H9 (cell line): ENCODE measurements around the gene AP2A2. TPM values are rescaled to one million over a fixed set of nuclear protein-coding genes. Genes with fewer than 3 reads are reported as not detected.

Experiments used
- DNase-seq: peaks from one replicate; pipeline ENCODE4 v3.0.0-alpha.2; 2017
- H2AFZ ChIP-seq: one replicate; pipeline ENCODE4 v1.6.1; 2013; ENCODE audit warnings: mild to moderate bottlenecking, low read length, control low read depth, moderate library complexity
- H2AK5ac ChIP-seq: 2 replicates; pipeline ENCODE4 v1.6.1; 2013; ENCODE audit warnings: low read length, control low read depth, mixed read lengths; ENCODE audit not compliant: insufficient read length
- H2BK120ac ChIP-seq: one replicate; pipeline ENCODE4 v1.6.1; 2013; ENCODE audit warnings: low read depth, mild to moderate bottlenecking, low read length, control low read depth, inconsistent platforms; ENCODE audit not compliant: poor library complexity, severe bottlenecking
- H2BK12ac ChIP-seq: 2 replicates; pipeline ENCODE4 v1.6.1; 2013; ENCODE audit warnings: low read length, control low read depth, mixed read lengths, low read depth; ENCODE audit not compliant: insufficient read length
- H2BK15ac ChIP-seq: 2 replicates; pipeline ENCODE4 v1.6.1; 2013; ENCODE audit warnings: low read depth, low read length, control low read depth
- H2BK20ac ChIP-seq: one replicate; pipeline ENCODE4 v1.6.1; 2013; ENCODE audit warnings: low read depth, mild to moderate bottlenecking, low read length, control low read depth, inconsistent platforms; ENCODE audit not compliant: poor library complexity, severe bottlenecking
- H2BK5ac ChIP-seq: 2 replicates; pipeline ENCODE4 v1.6.1; 2013; ENCODE audit warnings: low read length, control low read depth, mixed read lengths; ENCODE audit not compliant: insufficient read length
- H3K14ac ChIP-seq: 2 replicates; pipeline ENCODE4 v1.6.1; 2013; ENCODE audit warnings: low read length, control low read depth; ENCODE audit not compliant: insufficient read depth
- H3K18ac ChIP-seq: 2 replicates; pipeline ENCODE4 v1.6.1; 2013; ENCODE audit warnings: low read depth, mild to moderate bottlenecking, mixed read lengths, low read length, control low read depth; ENCODE audit not compliant: insufficient read length
- H3K23ac ChIP-seq: 2 replicates; pipeline ENCODE4 v1.6.1; 2013; ENCODE audit warnings: low read length, control low read depth, mixed read lengths, low read depth; ENCODE audit not compliant: insufficient read length
- H3K23me2 ChIP-seq: 2 replicates; pipeline ENCODE4 v1.6.1; 2013; ENCODE audit warnings: low read depth, mild to moderate bottlenecking, mixed read lengths, low read length, control low read depth; ENCODE audit not compliant: insufficient read length, poor library complexity, severe bottlenecking
- H3K27ac ChIP-seq: 2 replicates; pipeline ENCODE4 v1.5.1; 2013; ENCODE audit warnings: low read length, control low read depth, mixed read lengths, low read depth; ENCODE audit not compliant: insufficient read length
- H3K27me3 ChIP-seq: 2 replicates; pipeline ENCODE4 v1.6.1; 2013; ENCODE audit warnings: low read length, control low read depth, inconsistent platforms; ENCODE audit not compliant: insufficient read depth
- H3K4ac ChIP-seq: 2 replicates; pipeline ENCODE4 v1.6.1; 2013; ENCODE audit warnings: low read depth, mild to moderate bottlenecking, control low read depth, inconsistent platforms, low read length, moderate library complexity
- H3K4me1 ChIP-seq: 2 replicates; pipeline ENCODE4 v1.6.1; 2013; ENCODE audit warnings: low read length, control low read depth, inconsistent platforms; ENCODE audit not compliant: insufficient read depth
- H3K4me2 ChIP-seq: 2 replicates; pipeline ENCODE4 v1.6.1; 2013; ENCODE audit warnings: low read length, control low read depth, mixed read lengths; ENCODE audit not compliant: insufficient read length, insufficient read depth
- H3K56ac ChIP-seq: 2 replicates; pipeline ENCODE4 v1.6.1; 2013; ENCODE audit warnings: low read depth, mild to moderate bottlenecking, mixed read lengths, low read length, control low read depth; ENCODE audit not compliant: insufficient read length
- H3K79me1 ChIP-seq: 2 replicates; pipeline ENCODE4 v1.6.1; 2013; ENCODE audit warnings: low read depth, mild to moderate bottlenecking, moderate library complexity, low read length, control low read depth, inconsistent platforms; ENCODE audit not compliant: insufficient read depth, poor library complexity, severe bottlenecking
- H3K79me2 ChIP-seq: 2 replicates; pipeline ENCODE4 v1.6.1; 2013; ENCODE audit warnings: low read length, control low read depth, inconsistent platforms; ENCODE audit not compliant: insufficient read depth
- H3K9ac ChIP-seq: 2 replicates; pipeline ENCODE4 v1.6.1; 2013; ENCODE audit warnings: low read length, control low read depth, mixed read lengths; ENCODE audit not compliant: insufficient read length; ENCODE audit errors: extremely low read depth
- H3K9me3 ChIP-seq: one replicate; pipeline ENCODE4 v1.6.1; 2013; ENCODE audit warnings: low read depth, low read length, inconsistent platforms; ENCODE audit not compliant: control insufficient read depth
- H3T11ph ChIP-seq: one replicate; pipeline ENCODE4 v1.6.1; 2013; ENCODE audit warnings: mild to moderate bottlenecking, low read length, control low read depth, inconsistent platforms
- H4K20me1 ChIP-seq: one replicate; pipeline ENCODE4 v1.6.1; 2013; ENCODE audit not compliant: control insufficient read depth, insufficient read length, insufficient read depth
- H4K5ac ChIP-seq: 2 replicates; pipeline ENCODE4 v1.6.1; 2013; ENCODE audit warnings: low read depth, mild to moderate bottlenecking, mixed read lengths, low read length, control low read depth; ENCODE audit not compliant: insufficient read length
- H4K8ac ChIP-seq: replicated peaks from 2 replicates; pipeline ENCODE4 v1.6.1; 2013; ENCODE audit warnings: low read length, control low read depth, mixed read lengths, low read depth; ENCODE audit not compliant: insufficient read length
- H4K91ac ChIP-seq: 2 replicates; pipeline ENCODE4 v1.6.1; 2013; ENCODE audit warnings: low read depth, mild to moderate bottlenecking, moderate library complexity, mixed read lengths, low read length, control low read depth; ENCODE audit not compliant: insufficient read length
- H3K27ac Mint-ChIP-seq, 3 experiments: 2 replicates in 2 of 3; 3 replicates in 1 of 3; pipeline ENCODE4 v1.8.0; 2020 to 2021; ENCODE audit warnings: mixed read lengths in 3 of 3, mild to moderate bottlenecking in 1 of 3, moderate library complexity in 1 of 3
- H3K27me3 Mint-ChIP-seq: 2 replicates; pipeline ENCODE4 v1.8.0; 2021; ENCODE audit warnings: low read depth, mild to moderate bottlenecking, moderate library complexity, mixed read lengths
- H3K36me3 Mint-ChIP-seq, 3 experiments: 2 replicates in 2 of 3; 3 replicates in 1 of 3; pipeline ENCODE4 v1.8.0; 2020 to 2021; ENCODE audit warnings: low read depth in 3 of 3, mixed read lengths in 3 of 3; ENCODE audit not compliant: insufficient read depth in 1 of 3
- H3K4me1 Mint-ChIP-seq, 2 experiments: 2 replicates each; pipeline ENCODE4 v1.8.0; 2020; ENCODE audit warnings: mixed read lengths in 2 of 2
- H3K4me3 Mint-ChIP-seq, 2 experiments: 2 replicates in 1 of 2; 3 replicates in 1 of 2; pipeline ENCODE4 v1.8.0; 2020 to 2021; ENCODE audit warnings: mild to moderate bottlenecking in 2 of 2, mixed read lengths in 2 of 2, moderate library complexity in 1 of 2
- H3K9me3 Mint-ChIP-seq, 2 experiments: 2 replicates in 1 of 2; 3 replicates in 1 of 2; pipeline ENCODE4 v1.8.0; 2020; ENCODE audit warnings: mild to moderate bottlenecking in 2 of 2, mixed read lengths in 2 of 2, moderate library complexity in 1 of 2
- CTCF ChIP-seq: fragments of 200-600 bp; sonication (generic); conservative IDR thresholded peaks from 3 replicates; pipeline ENCODE4 v1.8.0; 2021; ENCODE audit warnings: antibody characterized with exemption, mild to moderate bottlenecking
- WGBS: extraction: QIAGEN DNeasy Blood & Tissue Kit; methylation state at CpG from one replicate; pipeline ENCODE4 v1.1.7; 2013; ENCODE audit warnings: missing lambda C conversion rate, low lambda C conversion rate, mixed read lengths; ENCODE audit not compliant: insufficient read length; ENCODE audit errors: extremely low coverage; 5-methylcytosine and 5-hydroxymethylcytosine counted together
- total RNA-seq: library from RNA; stranded (reverse); gene quantifications from 2 replicates; pipeline ENCODE4 v1.2.1, GENCODE V29; 2021

AP2A2 gene
- total RNA-seq, 1 experiment from 2014 or later: 53.7 TPM

DNA sequence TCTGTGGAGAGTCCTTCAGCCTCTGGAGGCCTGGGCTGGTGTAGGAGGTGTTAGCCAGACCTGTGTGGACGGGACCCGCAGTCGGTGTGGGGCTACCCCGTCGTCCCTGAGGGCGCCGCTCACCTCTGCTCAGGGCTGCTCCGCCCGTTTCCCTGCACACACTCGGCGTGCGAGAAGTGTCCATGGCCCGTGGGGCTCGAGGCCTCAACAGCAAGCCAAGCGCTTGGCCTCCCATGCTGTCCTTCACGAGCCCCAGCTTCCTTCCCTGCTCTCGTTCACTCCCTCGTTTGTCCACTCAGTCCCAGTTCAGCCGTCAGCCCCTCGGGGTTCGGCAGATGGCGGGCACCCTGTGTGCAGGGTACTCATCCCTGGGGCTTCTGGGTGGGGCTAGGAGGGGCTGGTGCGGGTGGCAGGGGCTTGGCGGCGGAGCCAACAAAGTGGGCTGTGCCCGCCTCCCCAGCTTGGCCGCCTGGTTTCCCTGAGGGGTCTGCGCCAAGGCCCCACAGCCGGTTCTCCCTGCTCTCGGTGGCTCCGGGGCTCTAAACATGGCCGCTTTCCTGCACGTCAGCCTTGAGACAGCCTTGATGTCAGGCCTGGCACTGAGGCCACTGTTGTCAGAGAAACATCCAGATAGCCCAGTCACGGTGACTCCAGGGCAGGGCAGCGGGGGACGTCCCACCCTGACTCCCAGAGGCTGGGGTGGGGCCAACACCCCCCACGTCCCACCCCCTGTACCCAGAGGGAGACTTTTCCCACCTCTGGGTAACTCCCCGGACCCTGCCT lies 107.5 kb downstream of the AP2A2 start:
- H3K4me1 ChIP-seq: no peaks in the 10 kb centered on the region
- H4K20me1 ChIP-seq: no peaks in the 10 kb centered on the region
- Mint-ChIP-seq H3K27me3 (no peaks in the 10 kb centered on the region), H3K36me3 (no peaks in the 10 kb centered on the region), H3K27ac (no peak overlapping the region), H3K9me3 (peaks cover 0 to 6% of the 10 kb centered on the region in 2 experiments; a peak in 2 of 5 replicates), H3K4me3 (no peak overlapping the region; a peak in 1 of 5 replicates), H3K4me1 (no peaks in the 10 kb centered on the region)
- no peak overlapping the region for H3K56ac ChIP-seq
- no peak overlapping the region for H2BK12ac ChIP-seq
- no peak overlapping the region for H3K4ac ChIP-seq
- no peak overlapping the region for H4K91ac ChIP-seq
- H3K14ac ChIP-seq: no peak overlapping the region
- no peaks in the 10 kb centered on the region for H3K79me1 ChIP-seq
- no peak overlapping the region for H3K23ac ChIP-seq
- no peaks in the 10 kb centered on the region for H3K23me2 ChIP-seq
- H4K5ac ChIP-seq: no peak overlapping the region
- no peak overlapping the region for H2AFZ ChIP-seq
- no peaks in the 10 kb centered on the region for H3K79me2 ChIP-seq
- no peaks in the 10 kb centered on the region for H3K9me3 ChIP-seq
- no peak overlapping the region for H2AK5ac ChIP-seq
- no peak overlapping the region for H3K4me2 ChIP-seq
- H2BK5ac ChIP-seq: no peak overlapping the region
- H4K8ac ChIP-seq: no peak overlapping the region
- H2BK20ac ChIP-seq: no peak overlapping the region
- WGBS: no CpG with 5 or more reads among the region's 38 CpGs
- no peak overlapping the region for H3T11ph ChIP-seq
- H2BK15ac ChIP-seq: no peak overlapping the region
- no peak overlapping the region for H2BK120ac ChIP-seq
- no peak overlapping the region for H3K18ac ChIP-seq
- H3K27ac ChIP-seq: no peak overlapping the region
- H3K9ac ChIP-seq: no peak overlapping the region
- DNase-seq: no peak
- no peaks in the 10 kb centered on the region for H3K27me3 ChIP-seq
- no peak for TF ChIP-seq CTCF
